GM18520 (cell line): ENCODE measurements around the gene PLXND1.

Source experiments
- ATAC-seq: cut with Tn5 transposase; IDR thresholded peaks from one replicate; pipeline ENCODE4 v1.9.1; 2021; ENCODE audit not compliant: unreplicated experiment

PLXND1 gene

DNA sequence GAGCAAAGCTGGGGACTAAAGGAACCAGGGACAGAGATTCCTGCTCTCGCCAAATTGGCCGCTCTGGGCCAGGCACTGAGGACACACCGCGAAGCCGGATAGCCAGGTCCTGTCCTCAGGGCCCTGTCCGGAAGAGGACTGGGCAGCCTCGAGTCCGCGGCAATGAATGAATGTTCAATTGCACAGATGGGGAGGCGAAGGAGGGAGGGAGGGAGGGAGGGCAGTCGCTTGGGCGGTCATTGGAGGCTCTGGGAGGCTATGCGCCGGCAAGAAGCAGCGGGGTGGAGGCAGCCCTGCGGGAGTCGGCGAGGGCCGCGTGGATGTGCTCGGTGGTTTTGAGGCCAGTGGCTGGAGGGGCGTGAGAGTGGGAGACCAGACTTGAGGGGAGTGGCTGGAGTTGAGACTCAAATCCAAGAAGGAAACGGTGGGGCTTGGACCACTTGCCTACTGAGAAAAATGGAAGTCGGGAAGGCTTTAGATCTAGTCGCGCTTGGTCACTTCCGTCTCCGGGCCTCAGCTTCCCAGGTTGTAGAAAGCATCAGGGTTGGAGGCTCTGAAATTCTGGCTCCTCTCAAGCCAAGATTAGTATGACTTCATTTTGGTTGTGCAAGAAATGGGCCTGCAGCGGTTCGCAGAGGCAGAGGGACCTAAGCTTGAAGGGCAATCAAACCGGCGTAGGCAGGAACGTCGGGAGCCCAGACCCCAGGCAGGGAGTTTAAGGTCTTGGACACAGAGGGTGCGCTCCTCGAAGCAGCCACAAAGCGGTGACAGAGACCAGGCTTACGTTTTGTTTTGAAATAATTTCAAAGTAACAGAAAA, 21.1 kb upstream of the PLXND1 start:
- no peak for ATAC-seq

DNA sequence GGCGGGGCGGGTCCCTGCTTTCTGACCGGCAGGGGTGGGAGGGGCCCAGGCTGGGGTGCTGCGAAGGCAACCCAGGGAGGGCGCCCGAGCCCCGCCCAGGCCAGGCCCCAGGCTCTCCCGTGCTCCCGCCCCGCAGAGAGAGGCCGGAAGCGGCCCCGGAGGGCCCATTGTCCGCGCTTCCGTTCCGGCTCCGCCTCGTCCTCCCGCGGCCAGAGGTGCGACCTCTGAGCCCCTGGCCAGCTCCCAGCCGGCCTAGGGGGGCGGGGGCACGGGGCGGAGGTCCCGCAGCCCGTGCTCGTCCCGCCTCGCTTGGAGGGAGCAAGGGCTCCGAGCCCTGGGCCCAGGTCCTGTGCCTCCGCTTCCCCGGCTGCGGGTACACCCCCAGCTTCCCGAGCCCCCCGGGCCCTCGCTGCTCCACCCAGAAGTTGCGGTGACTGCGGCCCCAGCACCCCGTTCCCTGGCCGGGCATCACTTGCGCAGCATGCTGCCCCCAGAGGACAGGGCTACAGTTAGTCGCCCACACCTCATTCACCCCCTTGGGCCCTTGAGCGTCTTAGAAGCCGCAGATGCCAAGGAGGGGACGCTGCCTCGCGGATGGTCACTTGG, 20.4 kb upstream of the PLXND1 start:
- peak; percentile 87 for ATAC-seq

GRCh38 chr3:129625072-129625874, 18.8 kb upstream of the PLXND1 start:
- no peak for ATAC-seq

DNA sequence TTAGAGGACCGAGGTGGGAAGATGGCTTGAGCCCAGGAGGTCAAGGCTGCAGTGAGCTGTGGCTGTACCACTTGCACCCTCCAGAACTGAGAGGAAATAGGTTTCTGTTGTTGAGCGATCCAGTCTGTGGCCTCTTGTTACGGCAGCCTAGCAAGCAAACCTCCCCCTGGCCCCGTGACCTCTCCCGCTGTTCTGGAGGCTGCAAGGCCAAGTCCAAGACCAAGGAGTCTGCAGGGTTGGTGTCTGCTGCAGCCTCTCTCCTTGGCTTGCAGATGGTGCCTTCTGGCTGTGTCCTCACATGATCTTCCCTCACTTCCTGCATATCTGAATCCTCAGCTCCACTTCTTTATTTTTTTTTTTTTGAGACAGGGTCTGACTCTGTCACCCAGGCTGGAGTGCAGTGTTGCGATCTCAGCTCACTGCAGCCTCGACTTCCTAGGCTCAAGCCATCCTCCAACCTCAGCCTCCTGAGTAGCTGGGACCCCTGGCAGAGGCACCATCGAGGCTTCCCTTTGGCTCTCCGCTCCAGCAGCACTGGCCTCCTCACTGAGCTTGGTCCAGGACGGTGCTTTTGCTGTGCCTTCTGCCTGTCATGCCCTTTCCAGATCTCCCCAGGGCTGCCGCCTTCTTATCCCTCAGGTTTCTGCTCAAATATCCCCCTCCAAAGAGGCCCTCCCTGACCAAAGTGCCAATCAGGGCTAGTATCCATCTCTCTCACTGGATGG, 18.0 kb upstream of the PLXND1 start:
- no peak for ATAC-seq

GRCh38 chr3:129623447-129624118, 17.1 kb upstream of the PLXND1 start:
- no peak for ATAC-seq

GRCh38 chr3:129622933-129623332, 16.5 kb upstream of the PLXND1 start:
- ATAC-seq: no peak

- ATAC-seq: no peak
These were observed 15.9 kb upstream of the PLXND1 start for GRCh38 chr3:129622226-129622874.

GRCh38 chr3:129621626-129622225, 15.2 kb upstream of the PLXND1 start:
- ATAC-seq: no peak

DNA sequence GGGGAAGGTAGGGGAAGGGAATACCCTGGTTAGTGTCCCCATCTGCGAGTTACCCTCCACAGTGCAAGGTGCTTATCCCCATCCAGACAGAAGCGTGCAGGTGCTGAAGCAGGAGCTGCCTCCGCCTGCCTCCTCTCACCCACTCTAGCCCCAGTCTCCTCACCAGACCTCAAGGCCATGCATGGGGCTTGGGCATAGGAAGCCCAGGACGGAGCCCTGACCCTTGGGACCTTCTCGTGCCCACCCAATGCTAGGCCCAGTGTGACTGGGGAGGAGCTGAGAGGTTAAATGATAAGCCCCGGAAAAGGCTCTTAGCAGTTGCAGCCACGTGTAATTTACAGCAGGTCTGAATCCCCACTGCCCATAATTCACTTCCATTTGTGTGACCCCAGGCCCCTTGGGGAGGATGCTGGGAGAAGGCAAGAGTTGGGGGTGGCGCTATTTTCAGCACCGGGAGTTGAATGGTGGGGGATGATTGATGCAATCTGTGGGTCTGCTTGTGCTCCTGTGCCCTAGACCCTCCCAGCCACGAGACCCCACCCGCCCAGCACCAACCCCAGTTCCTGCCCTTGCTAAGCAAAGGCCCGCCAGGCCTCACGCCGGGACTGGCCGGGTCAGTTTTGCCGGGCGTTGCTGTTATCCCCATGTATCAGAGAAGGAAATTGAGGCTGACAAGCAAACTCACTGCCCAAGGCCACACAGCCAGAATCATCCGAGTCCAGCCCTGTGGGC, 14.5 kb upstream of the PLXND1 start:
- no peak for ATAC-seq

GRCh38 chr3:129619726-129620162, 13.3 kb upstream of the PLXND1 start:
- ATAC-seq: no peak

- no peak for ATAC-seq
These were observed 12.6 kb upstream of the PLXND1 start for GRCh38 chr3:129618901-129619671.

- no peak for ATAC-seq
These were observed 11.8 kb upstream of the PLXND1 start for GRCh38 chr3:129618186-129618820.

DNA sequence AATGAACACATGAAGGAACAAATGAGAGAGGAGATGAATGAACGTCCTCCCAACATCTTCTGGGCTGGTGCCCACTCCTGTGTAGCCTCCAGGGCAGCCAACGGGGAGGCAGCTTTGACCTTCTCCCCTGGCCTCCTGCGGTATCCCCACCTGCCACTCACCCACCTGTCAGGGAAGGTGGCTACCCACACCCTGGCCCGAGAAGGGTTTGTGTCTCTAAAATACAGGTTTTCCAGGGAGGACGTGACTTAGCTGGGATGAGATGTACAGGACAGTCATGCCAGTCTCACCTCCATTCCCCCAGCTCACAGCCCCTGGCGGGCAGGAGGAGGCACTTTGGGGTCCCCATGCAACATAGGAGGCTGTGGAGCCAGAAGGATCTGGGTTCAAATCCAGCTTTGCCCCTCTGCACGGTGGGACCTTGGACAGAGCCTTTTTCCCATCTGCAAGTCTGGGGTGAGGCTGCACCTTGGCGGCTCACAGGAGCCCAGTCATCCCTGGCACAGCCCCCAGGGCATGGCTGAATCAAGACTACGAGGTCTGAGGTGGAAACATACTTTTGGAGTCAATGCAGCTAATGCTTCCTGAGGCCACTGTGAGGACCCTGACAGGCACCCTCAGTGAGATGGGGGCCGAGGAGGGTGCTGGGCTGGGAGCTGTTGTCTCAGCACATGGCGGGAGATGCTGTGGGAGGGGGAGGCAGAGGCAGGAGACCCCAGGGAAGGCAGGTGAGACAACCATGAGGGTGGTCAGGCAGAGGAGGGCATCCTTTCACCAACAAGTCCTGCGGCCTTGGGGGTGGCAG, 11.1 kb upstream of the PLXND1 start:
- ATAC-seq: no peak

DNA sequence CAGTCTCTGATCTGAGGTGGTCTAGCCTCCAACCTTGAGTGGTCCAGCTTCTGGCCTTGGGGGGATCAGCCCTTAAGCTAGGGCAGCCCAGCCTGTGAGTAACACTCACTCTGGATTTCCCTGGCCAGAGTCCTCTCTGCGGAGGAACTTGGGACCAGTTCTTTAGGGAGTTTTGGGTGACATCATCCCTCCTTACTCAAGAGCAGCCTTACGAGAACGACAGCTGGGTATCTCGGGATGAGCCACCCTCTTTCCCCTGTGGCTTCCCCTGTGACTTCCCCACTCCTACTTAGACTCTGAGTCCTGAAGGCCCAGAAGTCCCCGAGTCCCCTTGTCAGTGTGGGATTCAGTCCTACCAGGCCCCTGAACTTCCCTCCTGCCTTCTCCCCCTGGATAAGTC, 10.2 kb upstream of the PLXND1 start:
- no peak for ATAC-seq

GRCh38 chr3:129616291-129616690, 9.8 kb upstream of the PLXND1 start:
- no peak for ATAC-seq

- ATAC-seq: no peak
These were observed 9.3 kb upstream of the PLXND1 start for GRCh38 chr3:129615751-129616281.

DNA sequence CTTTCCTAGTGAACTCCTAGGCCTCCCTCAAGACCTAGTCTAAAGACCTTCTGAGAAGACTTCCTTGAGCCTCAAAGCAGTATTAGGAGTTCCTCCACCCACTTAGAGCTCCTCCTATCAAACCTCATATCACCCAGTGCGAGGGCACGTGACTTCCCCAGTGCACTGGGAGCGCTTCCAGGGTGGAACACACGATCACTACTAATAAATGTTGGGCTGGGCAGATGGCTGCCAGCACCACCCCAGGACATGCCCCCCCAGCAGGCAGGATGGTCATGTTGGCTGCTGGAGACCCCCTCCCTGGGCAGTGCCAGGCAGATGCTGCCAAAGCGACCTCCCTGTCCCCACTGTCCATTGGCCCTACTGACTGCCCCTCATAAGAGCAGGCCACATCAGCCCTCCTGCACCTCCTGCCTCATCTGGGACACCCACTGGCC, 8.5 kb upstream of the PLXND1 start:
- no peak for ATAC-seq
